NK-92 (cell line): ENCODE data around the gene SPDYE16.
"Not testable (repeated sequence)": the region's sequence is repeated elsewhere in the genome, so short reads cannot be mapped to it uniquely, and the experiment has no call there.

Experiments
- DNase-seq: peaks from one replicate; lab custom pipeline; 2025; ENCODE audit not compliant: unreplicated experiment; lab: John Stamatoyannopoulos, UW

Gene SPDYE16

GRCh38 chr7:76505168-76506080, 37.7 kb downstream of the SPDYE16 start:
- DNase-seq = no peak

GRCh38 chr7:76504351-76505167, 38.5 kb downstream of the SPDYE16 start:
- not testable (repeated sequence) for DNase-seq

- not testable (repeated sequence) for DNase-seq
Measured at GRCh38 chr7:76503244-76503643, 39.9 kb downstream of the SPDYE16 start.

- not testable (repeated sequence) for DNase-seq
Measured at GRCh38 chr7:76502836-76503235, 40.3 kb downstream of the SPDYE16 start.

GRCh38 chr7:76502224-76502623, 40.9 kb downstream of the SPDYE16 start:
- DNase-seq = not testable (repeated sequence)

- DNase-seq = not testable (repeated sequence)
Measured at GRCh38 chr7:76499924-76500241, 43.2 kb downstream of the SPDYE16 start.

- not testable (repeated sequence) for DNase-seq
Measured at GRCh38 chr7:76499201-76499923, 43.7 kb downstream of the SPDYE16 start.

- DNase-seq = not testable (repeated sequence)
Measured at GRCh38 chr7:76498583-76499200, 44.4 kb downstream of the SPDYE16 start.

- not testable (repeated sequence) for DNase-seq
Measured at GRCh38 chr7:76497918-76498582, 45.0 kb downstream of the SPDYE16 start.

GRCh38 chr7:76495717-76496116, 47.4 kb downstream of the SPDYE16 start:
- not testable (repeated sequence) for DNase-seq

- not testable (repeated sequence) for DNase-seq
Measured at GRCh38 chr7:76492139-76492538, 51.0 kb downstream of the SPDYE16 start.

- not testable (repeated sequence) for DNase-seq
Measured at GRCh38 chr7:76487969-76488368, 55.1 kb downstream of the SPDYE16 start.

GRCh38 chr7:76486618-76487017, 56.5 kb downstream of the SPDYE16 start:
- DNase-seq = not testable (repeated sequence)

- DNase-seq = not testable (repeated sequence)
Measured at GRCh38 chr7:76485822-76486610, 57.1 kb downstream of the SPDYE16 start.

- DNase-seq = not testable (repeated sequence)
Measured at GRCh38 chr7:76484456-76484855, 58.6 kb downstream of the SPDYE16 start.

- DNase-seq = not testable (repeated sequence)
Measured at GRCh38 chr7:76483081-76483480, 60.0 kb downstream of the SPDYE16 start.

GRCh38 chr7:76482660-76483059, 60.4 kb downstream of the SPDYE16 start:
- not testable (repeated sequence) for DNase-seq
